GM18498 (cell line): ENCODE data around the gene OR11H1.
"Not testable (repeated sequence)": the region's sequence is repeated elsewhere in the genome, so short reads cannot be mapped to it uniquely, and the experiment has no call there.

Source experiments
- ATAC-seq: cut with Tn5 transposase; IDR thresholded peaks from one replicate; pipeline ENCODE4 v1.9.1; 2021; ENCODE audit warnings: mild to moderate bottlenecking, moderate library complexity; ENCODE audit not compliant: unreplicated experiment

Gene OR11H1, protein sequence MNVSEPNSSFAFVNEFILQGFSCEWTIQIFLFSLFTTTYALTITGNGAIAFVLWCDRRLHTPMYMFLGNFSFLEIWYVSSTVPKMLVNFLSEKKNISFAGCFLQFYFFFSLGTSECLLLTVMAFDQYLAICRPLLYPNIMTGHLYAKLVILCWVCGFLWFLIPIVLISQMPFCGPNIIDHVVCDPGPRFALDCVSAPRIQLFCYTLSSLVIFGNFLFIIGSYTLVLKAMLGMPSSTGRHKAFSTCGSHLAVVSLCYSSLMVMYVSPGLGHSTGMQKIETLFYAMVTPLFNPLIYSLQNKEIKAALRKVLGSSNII

DNA sequence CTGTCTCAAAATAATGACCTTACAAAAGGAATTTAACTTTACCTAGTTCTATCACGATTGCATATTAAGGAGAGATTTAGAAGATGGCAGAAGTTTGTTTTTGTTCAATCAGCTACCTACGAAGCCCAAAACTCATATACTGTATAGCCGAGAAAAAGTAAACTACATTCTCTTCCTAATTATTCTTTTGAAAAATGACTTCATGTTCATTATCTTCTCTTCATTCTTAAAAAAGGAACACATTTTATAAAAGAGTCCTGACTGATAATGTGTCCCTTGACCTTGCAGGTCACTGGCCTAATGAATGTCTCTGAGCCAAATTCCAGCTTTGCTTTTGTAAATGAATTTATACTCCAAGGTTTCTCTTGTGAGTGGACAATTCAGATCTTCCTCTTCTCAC lies at the start of gene OR11H1:
OR11H1 (plus strand) TSS at position 301 of the 400 bp plus-strand sequence; CDS start at position 301, 0 bp downstream.
- ATAC-seq, result not testable (repeated sequence)

- ATAC-seq, result not testable (repeated sequence)
Observed at GRCh38 chr22:15509967-15510366, 18.0 kb upstream of the OR11H1 start.

GRCh38 chr22:15515896-15516295 lies 12.1 kb upstream of the OR11H1 start:
- not testable (repeated sequence) for ATAC-seq

DNA sequence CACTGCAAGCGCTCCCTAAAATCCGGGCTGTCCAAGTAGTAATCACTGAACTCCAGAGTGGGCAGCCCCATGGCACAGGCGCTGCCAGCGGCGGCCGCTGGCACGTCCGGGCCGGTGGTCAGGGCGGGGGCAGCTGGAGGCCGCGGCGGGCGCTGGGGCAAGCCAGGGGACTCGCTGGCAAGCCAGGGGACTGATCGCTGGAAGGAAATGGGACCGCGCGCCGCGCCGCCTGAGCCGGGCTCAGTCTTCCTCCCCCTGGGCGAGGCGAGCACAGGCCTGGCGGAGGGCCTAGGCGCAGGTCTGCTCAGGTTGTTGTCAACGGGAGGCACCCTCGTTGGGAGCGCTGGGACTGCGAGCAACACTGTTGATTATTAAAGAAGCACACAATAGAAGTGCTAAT lies 25.8 kb downstream of the OR11H1 start:
- not testable (repeated sequence) for ATAC-seq

DNA sequence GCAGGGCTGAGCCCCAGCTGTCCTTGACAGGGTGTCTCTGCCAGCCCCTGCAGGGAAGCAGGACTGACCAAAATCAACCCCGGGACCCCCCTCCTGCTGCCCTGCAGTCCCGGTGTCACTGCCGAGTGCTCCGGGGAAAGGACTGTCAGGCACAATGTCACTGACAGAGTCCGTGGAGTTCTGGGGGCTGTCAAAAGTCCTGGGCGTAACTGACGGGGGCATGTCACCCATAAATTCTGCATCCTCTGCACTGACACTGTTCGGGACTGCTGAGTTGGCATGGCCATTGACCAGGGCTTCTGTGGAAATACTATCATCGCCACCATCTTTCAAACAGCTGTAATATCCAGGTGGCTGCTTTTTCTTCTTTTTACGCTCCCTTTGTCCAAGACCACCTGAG lies 35.5 kb downstream of the OR11H1 start:
- not testable (repeated sequence) for ATAC-seq

DNA sequence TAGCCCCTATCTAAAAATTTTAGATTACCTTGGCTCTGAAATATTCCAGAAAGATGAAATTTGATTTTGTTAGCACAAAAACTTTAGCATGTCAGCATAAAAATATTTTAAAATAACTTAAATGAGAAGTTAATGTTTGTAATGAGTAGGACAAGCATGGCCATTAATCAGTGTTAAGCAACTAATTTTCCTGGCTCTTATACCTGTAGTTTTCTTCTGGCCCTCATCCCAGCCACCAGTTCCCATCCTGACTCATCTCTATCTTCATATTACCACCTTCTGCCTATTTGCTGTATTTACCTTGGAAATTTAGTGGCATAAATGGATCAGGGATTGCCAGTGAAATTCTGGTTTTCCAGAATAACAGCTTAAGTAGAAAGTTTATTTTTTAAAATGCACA lies 37.1 kb downstream of the OR11H1 start:
- not testable (repeated sequence) for ATAC-seq
